ENCODE results near the gene ENTPD1. TPM values are rescaled to one million over a fixed set of nuclear protein-coding genes. Genes with fewer than 3 reads are reported as not detected.

ENTPD1 gene
- total RNA-seq, 1 donor from 2014 or later: 33.5 TPM

Other genes with a start within 250 kb of the ENTPD1 start
- gene SORBS1, start 194.8 kb upstream of the ENTPD1 start, total RNA-seq: 74.8 TPM
- gene ALDH18A1, start 99.5 kb upstream of the ENTPD1 start, total RNA-seq: 54.3 TPM
- 25.2 TPM for gene TCTN3, start 62.2 kb upstream of the ENTPD1 start, total RNA-seq
- gene CC2D2B, start 151.8 kb downstream of the ENTPD1 start, total RNA-seq: 2.2 TPM